HEK293T (cell line): ENCODE measurements around the gene USP32.

Experiments used
- BHLHE40 ChIP-seq: fragments of 450-650 bp; IDR thresholded peaks from 2 replicates; pipeline ENCODE4 v1.6.1; 2016; ENCODE audit warnings: mild to moderate bottlenecking, moderate library complexity, borderline replicate concordance
- SP1 ChIP-seq: fragments of 450-650 bp; IDR thresholded peaks from 2 replicates; pipeline ENCODE4 v1.6.1; 2017

GRCh38 chr17:60403523-60403810 lies 11.5 kb upstream of the USP32 start:
- TF ChIP-seq SP1 (no peak), BHLHE40 (no peak)
